Activated naive CD4-positive, alpha-beta T cell treated with anti-CD3 and anti-CD28 coated beads, Interleukin-2, amount 10 ng/mL, durations not matched to agents 7 days and 5 days (primary cell): ENCODE data around the gene ENTHD1.

Experiments
- CTCF ChIA-PET: fragments of 350-600 bp; sonication (Branson Sonifier 250); formaldehyde crosslinking; loops from one replicate; lab custom pipeline; 2021; ENCODE audit warnings: antibody characterized with exemption; lab: Charles Lee
- DNase-seq: peaks from one replicate; pipeline ENCODE4 v3.0.0-alpha.2; 2020
- H3K27ac Mint-ChIP-seq: one replicate; pipeline ENCODE4 v1.8.0; 2021; ENCODE audit warnings: mild to moderate bottlenecking, moderate library complexity, mixed read lengths
- H3K27me3 Mint-ChIP-seq: one replicate; pipeline ENCODE4 v1.8.0; 2021; ENCODE audit warnings: mild to moderate bottlenecking, mixed read lengths
- H3K36me3 Mint-ChIP-seq: one replicate; pipeline ENCODE4 v1.8.0; 2021; ENCODE audit warnings: mixed read lengths
- H3K4me1 Mint-ChIP-seq: one replicate; pipeline ENCODE4 v1.8.0; 2021; ENCODE audit warnings: mixed read lengths
- H3K4me3 Mint-ChIP-seq: one replicate; pipeline ENCODE4 v1.8.0; 2021; ENCODE audit warnings: mild to moderate bottlenecking, moderate library complexity, mixed read lengths
- H3K9me3 Mint-ChIP-seq: one replicate; pipeline ENCODE4 v1.8.0; 2021; ENCODE audit warnings: mixed read lengths

The ENTHD1 gene

GRCh38 chr22:39729141-39729934 is 164.2 kb downstream of the ENTHD1 start:
- Mint-ChIP-seq H3K4me1 (no peaks in the 10 kb centered on the region), H3K36me3 (no peaks in the 10 kb centered on the region), H3K27me3 (peaks cover 51% of the 10 kb centered on the region), H3K9me3 (no peaks in the 10 kb centered on the region), H3K27ac (no peak overlapping the region), H3K4me3 (no peak overlapping the region)
- CTCF ChIA-PET = no interaction called here
- no peak for DNase-seq

GRCh38 chr22:39728236-39728860 is 165.2 kb downstream of the ENTHD1 start:
- peaks cover 54% of the 10 kb centered on the region for H3K27me3 Mint-ChIP-seq
- H3K9me3 Mint-ChIP-seq = no peaks in the 10 kb centered on the region
- H3K4me1 Mint-ChIP-seq = peaks cover under 1% of the 10 kb centered on the region
- H3K27ac Mint-ChIP-seq = no peak overlapping the region
- DNase-seq = no peak
- no peaks in the 10 kb centered on the region for H3K36me3 Mint-ChIP-seq
- CTCF ChIA-PET = no interaction called here
- no peak overlapping the region for H3K4me3 Mint-ChIP-seq

GRCh38 chr22:39727541-39727940 is 166.0 kb downstream of the ENTHD1 start:
- peaks cover 2% of the 10 kb centered on the region for H3K4me1 Mint-ChIP-seq
- CTCF ChIA-PET = no interaction called here

GRCh38 chr22:39725351-39726035 is 168.1 kb downstream of the ENTHD1 start:
- DNase-seq = no peak
- peaks cover 40% of the 10 kb centered on the region for H3K27me3 Mint-ChIP-seq
- H3K27ac Mint-ChIP-seq = no peak overlapping the region
- no peak overlapping the region for H3K4me3 Mint-ChIP-seq
- H3K4me1 Mint-ChIP-seq = peaks cover 5% of the 10 kb centered on the region
- H3K9me3 Mint-ChIP-seq = peaks cover 2% of the 10 kb centered on the region
- no peaks in the 10 kb centered on the region for H3K36me3 Mint-ChIP-seq
- CTCF ChIA-PET = interaction anchor here (1.2 kb wide), 1 partner anchor 50 kb away, joined by 3 read pairs; no protein-coding TSS in a partner anchor

More at GRCh38 chr22:39727541-39727940, 166.0 kb downstream of the ENTHD1 start:
- no peak overlapping the region for H3K4me3 Mint-ChIP-seq
- DNase-seq = no peak
- H3K9me3 Mint-ChIP-seq = no peaks in the 10 kb centered on the region
- no peak overlapping the region for H3K27ac Mint-ChIP-seq
- peaks cover 49% of the 10 kb centered on the region for H3K27me3 Mint-ChIP-seq
- no peaks in the 10 kb centered on the region for H3K36me3 Mint-ChIP-seq

GRCh38 chr22:39724857-39725256 is 168.7 kb downstream of the ENTHD1 start:
- Mint-ChIP-seq H3K36me3 (no peaks in the 10 kb centered on the region), H3K4me1 (peaks cover 7% of the 10 kb centered on the region), H3K4me3 (no peak overlapping the region), H3K9me3 (peaks cover 2% of the 10 kb centered on the region), H3K27ac (no peak overlapping the region), H3K27me3 (peaks cover 41% of the 10 kb centered on the region)
- CTCF ChIA-PET = interaction anchor here (1.2 kb wide), 1 partner anchor 51 kb away, joined by 3 read pairs; no protein-coding TSS in a partner anchor
- no peak for DNase-seq

GRCh38 chr22:39724390-39724789 is 169.2 kb downstream of the ENTHD1 start:
- H3K27me3 Mint-ChIP-seq = peaks cover 46% of the 10 kb centered on the region
- no peak overlapping the region for H3K4me3 Mint-ChIP-seq
- CTCF ChIA-PET = no interaction called here
- H3K36me3 Mint-ChIP-seq = no peaks in the 10 kb centered on the region
- H3K9me3 Mint-ChIP-seq = peaks cover 2% of the 10 kb centered on the region
- no peak for DNase-seq
- H3K4me1 Mint-ChIP-seq = peaks cover 10% of the 10 kb centered on the region
- no peak overlapping the region for H3K27ac Mint-ChIP-seq

GRCh38 chr22:39723899-39724351 is 169.6 kb downstream of the ENTHD1 start:
- Mint-ChIP-seq H3K4me1 (peaks cover 10% of the 10 kb centered on the region), H3K9me3 (peaks cover 2% of the 10 kb centered on the region), H3K27me3 (peaks cover 44% of the 10 kb centered on the region), H3K27ac (no peak overlapping the region), H3K36me3 (no peaks in the 10 kb centered on the region), H3K4me3 (no peak overlapping the region)
- CTCF ChIA-PET = no interaction called here
- DNase-seq = no peak

GRCh38 chr22:39723463-39723862 is 170.1 kb downstream of the ENTHD1 start:
- Mint-ChIP-seq H3K27ac (no peak overlapping the region), H3K27me3 (peaks cover 41% of the 10 kb centered on the region), H3K9me3 (peaks cover 2% of the 10 kb centered on the region), H3K36me3 (no peaks in the 10 kb centered on the region), H3K4me1 (peaks cover 10% of the 10 kb centered on the region), H3K4me3 (no peak overlapping the region)
- CTCF ChIA-PET = no interaction called here
- no peak for DNase-seq

GRCh38 chr22:39722501-39722900 is 171.1 kb downstream of the ENTHD1 start:
- H3K4me1 Mint-ChIP-seq = peaks cover 14% of the 10 kb centered on the region
- no peak overlapping the region for H3K4me3 Mint-ChIP-seq
- H3K36me3 Mint-ChIP-seq = no peaks in the 10 kb centered on the region
- peaks cover 2% of the 10 kb centered on the region for H3K9me3 Mint-ChIP-seq
- no peak overlapping the region for H3K27ac Mint-ChIP-seq
- CTCF ChIA-PET = no interaction called here
- peaks cover 32% of the 10 kb centered on the region for H3K27me3 Mint-ChIP-seq
- no peak for DNase-seq

- no peak for DNase-seq
- peaks cover 2% of the 10 kb centered on the region for H3K9me3 Mint-ChIP-seq
- peaks cover 14% of the 10 kb centered on the region for H3K4me1 Mint-ChIP-seq
- H3K27ac Mint-ChIP-seq = no peak overlapping the region
- peaks cover 30% of the 10 kb centered on the region for H3K27me3 Mint-ChIP-seq
- H3K4me3 Mint-ChIP-seq = no peak overlapping the region
- CTCF ChIA-PET = no interaction called here
- H3K36me3 Mint-ChIP-seq = no peaks in the 10 kb centered on the region
Measured at GRCh38 chr22:39722032-39722325, 171.6 kb downstream of the ENTHD1 start.

GRCh38 chr22:39721206-39722031 is 172.1 kb downstream of the ENTHD1 start:
- CTCF ChIA-PET = no interaction called here
- H3K27me3 Mint-ChIP-seq = peaks cover 25% of the 10 kb centered on the region
- no peaks in the 10 kb centered on the region for H3K36me3 Mint-ChIP-seq
- H3K4me3 Mint-ChIP-seq = no peak overlapping the region
- H3K4me1 Mint-ChIP-seq = peaks cover 14% of the 10 kb centered on the region
- DNase-seq = no peak
- H3K27ac Mint-ChIP-seq = no peak overlapping the region
- peaks cover 2% of the 10 kb centered on the region for H3K9me3 Mint-ChIP-seq

GRCh38 chr22:39719559-39720450 is 173.8 kb downstream of the ENTHD1 start:
- no peak for DNase-seq
- no peaks in the 10 kb centered on the region for H3K36me3 Mint-ChIP-seq
- H3K4me3 Mint-ChIP-seq = no peak overlapping the region
- H3K27me3 Mint-ChIP-seq = peaks cover 11% of the 10 kb centered on the region
- CTCF ChIA-PET = no interaction called here
- H3K9me3 Mint-ChIP-seq = peaks cover 2% of the 10 kb centered on the region
- H3K4me1 Mint-ChIP-seq = peaks cover 14% of the 10 kb centered on the region
- no peak overlapping the region for H3K27ac Mint-ChIP-seq

- DNase-seq = no peak
- Mint-ChIP-seq H3K9me3 (peaks cover 2% of the 10 kb centered on the region), H3K27ac (no peak overlapping the region), H3K4me1 (peaks cover 14% of the 10 kb centered on the region), H3K4me3 (no peak overlapping the region), H3K36me3 (no peaks in the 10 kb centered on the region), H3K27me3 (peaks cover 16% of the 10 kb centered on the region)
- CTCF ChIA-PET = no interaction called here
Measured at GRCh38 chr22:39718921-39719475, 174.6 kb downstream of the ENTHD1 start.
